ENCODE measurements around the gene DRD2. TPM values are rescaled to one million over a fixed set of nuclear protein-coding genes. Genes with fewer than 3 reads are reported as not detected.
"Not testable (repeated sequence)": the region's sequence is repeated elsewhere in the genome, so short reads cannot be mapped to it uniquely, and the experiment has no call there.

The DRD2 gene
- total RNA-seq = 0.10 TPM

GRCh38 chr11:113475160-113475761, at the start of gene DRD2:
TSS of gene DRD2 (minus strand) at chr11:113475398. CDS start at chr11:113424651, 50,747 bp downstream.
- no peak within 1 kb of the TSS for H3K4me3 ChIP-seq (ENCODE audit: low read length)
- peaks cover 50% of the 10 kb centered on the region for H3K27me3 ChIP-seq (ENCODE audit: insufficient read depth, low read length)
- no peaks in the 10 kb centered on the region for H3K9me3 ChIP-seq (ENCODE audit: low read depth, low read length)
- no peaks in the 10 kb centered on the region for H3K4me1 ChIP-seq (ENCODE audit: insufficient read depth, low read length)

- not testable (repeated sequence) for H3K4me3 ChIP-seq (ENCODE audit: low read length); H3K4me1 ChIP-seq (ENCODE audit: insufficient read depth, low read length); H3K9me3 ChIP-seq (ENCODE audit: low read depth, low read length); H3K27me3 ChIP-seq (ENCODE audit: insufficient read depth, low read length)
Observed at GRCh38 chr11:113523906-113524305, 48.7 kb upstream of the DRD2 start.

- no peaks in the 10 kb centered on the region for H3K9me3 ChIP-seq (ENCODE audit: low read depth, low read length)
- H3K4me3 ChIP-seq (ENCODE audit: low read length) = no peak overlapping the region
Observed at GRCh38 chr11:113521737-113522517, 46.7 kb upstream of the DRD2 start.

GRCh38 chr11:113519989-113520613, 44.9 kb upstream of the DRD2 start:
- Histone ChIP-seq H3K27me3 (ENCODE audit: insufficient read depth, low read length) (no peaks in the 10 kb centered on the region), H3K9me3 (ENCODE audit: low read depth, low read length) (no peaks in the 10 kb centered on the region), H3K4me3 (ENCODE audit: low read length) (no peak overlapping the region), H3K4me1 (ENCODE audit: insufficient read depth, low read length) (no peaks in the 10 kb centered on the region)

More at GRCh38 chr11:113521737-113522517, 46.7 kb upstream of the DRD2 start:
- Histone ChIP-seq H3K4me1 (ENCODE audit: insufficient read depth, low read length) (no peaks in the 10 kb centered on the region), H3K27me3 (ENCODE audit: insufficient read depth, low read length) (no peaks in the 10 kb centered on the region)

GRCh38 chr11:113518716-113519495, 43.7 kb upstream of the DRD2 start:
- Histone ChIP-seq H3K4me1 (ENCODE audit: insufficient read depth, low read length) (no peaks in the 10 kb centered on the region), H3K9me3 (ENCODE audit: low read depth, low read length) (no peaks in the 10 kb centered on the region), H3K4me3 (ENCODE audit: low read length) (no peak overlapping the region), H3K27me3 (ENCODE audit: insufficient read depth, low read length) (no peaks in the 10 kb centered on the region)

GRCh38 chr11:113517361-113517760, 42.2 kb upstream of the DRD2 start:
- H3K4me1 ChIP-seq (ENCODE audit: insufficient read depth, low read length) = no peaks in the 10 kb centered on the region
- H3K4me3 ChIP-seq (ENCODE audit: low read length) = no peak overlapping the region
- no peaks in the 10 kb centered on the region for H3K27me3 ChIP-seq (ENCODE audit: insufficient read depth, low read length)
- no peaks in the 10 kb centered on the region for H3K9me3 ChIP-seq (ENCODE audit: low read depth, low read length)

- no peaks in the 10 kb centered on the region for H3K9me3 ChIP-seq (ENCODE audit: low read depth, low read length)
- H3K4me3 ChIP-seq (ENCODE audit: low read length) = no peak overlapping the region
- no peaks in the 10 kb centered on the region for H3K27me3 ChIP-seq (ENCODE audit: insufficient read depth, low read length)
- H3K4me1 ChIP-seq (ENCODE audit: insufficient read depth, low read length) = no peaks in the 10 kb centered on the region
Observed at GRCh38 chr11:113514856-113515255, 39.7 kb upstream of the DRD2 start.

GRCh38 chr11:113507341-113507740, 32.1 kb upstream of the DRD2 start:
- Histone ChIP-seq H3K4me3 (ENCODE audit: low read length) (no peak overlapping the region), H3K4me1 (ENCODE audit: insufficient read depth, low read length) (no peaks in the 10 kb centered on the region), H3K9me3 (ENCODE audit: low read depth, low read length) (no peaks in the 10 kb centered on the region), H3K27me3 (ENCODE audit: insufficient read depth, low read length) (no peaks in the 10 kb centered on the region)

GRCh38 chr11:113506893-113507292, 31.7 kb upstream of the DRD2 start:
- H3K4me3 ChIP-seq (ENCODE audit: low read length) = no peak overlapping the region
- H3K27me3 ChIP-seq (ENCODE audit: insufficient read depth, low read length) = no peaks in the 10 kb centered on the region
- no peaks in the 10 kb centered on the region for H3K4me1 ChIP-seq (ENCODE audit: insufficient read depth, low read length)
- H3K9me3 ChIP-seq (ENCODE audit: low read depth, low read length) = no peaks in the 10 kb centered on the region

- no peaks in the 10 kb centered on the region for H3K9me3 ChIP-seq (ENCODE audit: low read depth, low read length)
- no peak overlapping the region for H3K4me3 ChIP-seq (ENCODE audit: low read length)
- no peaks in the 10 kb centered on the region for H3K4me1 ChIP-seq (ENCODE audit: insufficient read depth, low read length)
- no peaks in the 10 kb centered on the region for H3K27me3 ChIP-seq (ENCODE audit: insufficient read depth, low read length)
Observed at GRCh38 chr11:113506461-113506860, 31.3 kb upstream of the DRD2 start.

GRCh38 chr11:113505541-113506375, 30.6 kb upstream of the DRD2 start:
- H3K9me3 ChIP-seq (ENCODE audit: low read depth, low read length) = no peaks in the 10 kb centered on the region
- H3K4me1 ChIP-seq (ENCODE audit: insufficient read depth, low read length) = no peaks in the 10 kb centered on the region
- H3K27me3 ChIP-seq (ENCODE audit: insufficient read depth, low read length) = no peaks in the 10 kb centered on the region
- no peak overlapping the region for H3K4me3 ChIP-seq (ENCODE audit: low read length)

GRCh38 chr11:113505046-113505445, 29.8 kb upstream of the DRD2 start:
- Histone ChIP-seq H3K4me3 (ENCODE audit: low read length) (no peak overlapping the region), H3K4me1 (ENCODE audit: insufficient read depth, low read length) (no peaks in the 10 kb centered on the region), H3K9me3 (ENCODE audit: low read depth, low read length) (no peaks in the 10 kb centered on the region), H3K27me3 (ENCODE audit: insufficient read depth, low read length) (no peaks in the 10 kb centered on the region)

- no peaks in the 10 kb centered on the region for H3K9me3 ChIP-seq (ENCODE audit: low read depth, low read length)
- H3K27me3 ChIP-seq (ENCODE audit: insufficient read depth, low read length) = no peaks in the 10 kb centered on the region
- no peak overlapping the region for H3K4me3 ChIP-seq (ENCODE audit: low read length)
- no peaks in the 10 kb centered on the region for H3K4me1 ChIP-seq (ENCODE audit: insufficient read depth, low read length)
Observed at GRCh38 chr11:113504586-113504985, 29.4 kb upstream of the DRD2 start.

- Histone ChIP-seq H3K9me3 (ENCODE audit: low read depth, low read length) (no peaks in the 10 kb centered on the region), H3K4me3 (ENCODE audit: low read length) (no peak overlapping the region), H3K27me3 (ENCODE audit: insufficient read depth, low read length) (no peaks in the 10 kb centered on the region), H3K4me1 (ENCODE audit: insufficient read depth, low read length) (no peaks in the 10 kb centered on the region)
Observed at GRCh38 chr11:113504071-113504470, 28.9 kb upstream of the DRD2 start.
